Measurements from ENCODE around the gene RANBP3. TPM values are rescaled to one million over a fixed set of nuclear protein-coding genes. Genes with fewer than 3 reads are reported as not detected.

Gene RANBP3
- total and polyA plus RNA-seq, 2 of the 8 experiments (the other 6 are each of a cell fraction or from before 2014, with no cell fraction given) = 95.4 to 122 TPM

GRCh38 chr19:5994405-5995165 is 16.6 kb upstream of the RANBP3 start (continued):
- TF ChIP-seq CTCF (IDR thresholded peaks at IDR 0.05; ENCODE audit: control extremely low read depth in 1 of 3, insufficient read depth in 1 of 3, low read depth in 1 of 3, low read length in 3 of 3) (no peak), EZH2 (IDR thresholded peaks at IDR 0.05; ENCODE audit: low read depth, low read length, severe bottlenecking) (no peak), RBBP5 (IDR thresholded peaks at IDR 0.05; ENCODE audit: borderline replicate concordance, low read depth, low read length) (no peak)

Data from H1 (cell line).